Panc1 (cell line): ENCODE results near the gene CDH13. TPM values are rescaled to one million over a fixed set of nuclear protein-coding genes. Genes with fewer than 3 reads are reported as not detected.

Experiments used
- ATAC-seq: fragments of 200-7000 bp; cut with Tn5 transposase; 2 replicates; pipeline ENCODE4 v1.9.1; 2020; ENCODE audit warnings: mild to moderate bottlenecking, moderate library complexity
- BruUV-seq: library from RNA; stranded (reverse); fragments of 400-500 nt; replicated peaks from 2 replicates; lab custom pipeline; 2021; lab: Mats Ljungman, UMichigan
- CTCF ChIA-PET: fragments of 300-600 bp; sonication (Branson Sonifier 250); formaldehyde crosslinking; loops from one replicate; lab custom pipeline; 2022; ENCODE audit warnings: antibody characterized with exemption; lab: Charles Lee
- POLR2A ChIA-PET: fragments of 300-600 bp; sonication (Branson Sonifier 250); formaldehyde crosslinking; loops from one replicate; lab custom pipeline; 2022; ENCODE audit warnings: antibody characterized with exemption; lab: Charles Lee
- DNase-seq: peaks from one replicate; pipeline ENCODE4 v3.0.0-alpha.2; 2010; ENCODE audit warnings: low read depth, low spot score
- H3K27ac ChIP-seq: 2 replicates; pipeline ENCODE4 v1.5.1; 2011; ENCODE audit warnings: mild to moderate bottlenecking, low read length, inconsistent platforms
- H3K27me3 ChIP-seq: fragments of 200-500 bp; sonication (Bioruptor generic); 2 replicates; pipeline ENCODE4 v1.6.0; 2014; ENCODE audit warnings: low read length, inconsistent platforms; ENCODE audit not compliant: control insufficient read depth, insufficient read depth
- H3K36me3 ChIP-seq: fragments of 200-500 bp; sonication (Bioruptor generic); 2 replicates; pipeline ENCODE4 v1.5.1; 2014; ENCODE audit warnings: inconsistent platforms, mild to moderate bottlenecking, low read length, moderate library complexity; ENCODE audit not compliant: control insufficient read depth, insufficient read depth
- H3K4me1 ChIP-seq: 2 replicates; pipeline ENCODE4 v1.5.1; 2011; ENCODE audit warnings: inconsistent platforms, mild to moderate bottlenecking, low read length, moderate library complexity; ENCODE audit not compliant: control insufficient read depth, insufficient read depth
- H3K4me3 ChIP-seq, 2 experiments: 2 replicates each; pipeline ENCODE4 v1.5.1; 2011 to 2012; ENCODE audit warnings: low read depth in 2 of 2, low read length in 2 of 2, mild to moderate bottlenecking in 2 of 2, inconsistent platforms in 1 of 2, moderate library complexity in 1 of 2
- H3K9me3 ChIP-seq: fragments of 200-500 bp; sonication (Bioruptor generic); 2 replicates; pipeline ENCODE4 v1.5.1; 2014; ENCODE audit warnings: low read depth, mild to moderate bottlenecking, inconsistent platforms, low read length, moderate library complexity; ENCODE audit not compliant: control insufficient read depth, insufficient read depth
- CTCF ChIP-seq: fragments of 450-650 bp; IDR thresholded peaks from 2 replicates; pipeline ENCODE4 v1.5.1; 2017; ENCODE audit warnings: mild to moderate bottlenecking
- POLR2AphosphoS5 ChIP-seq: IDR thresholded peaks from 2 replicates; pipeline ENCODE4 v1.6.1; 2012; ENCODE audit warnings: mild to moderate bottlenecking, low read depth, low read length, moderate library complexity
- REST ChIP-seq, 2 experiments: IDR thresholded peaks; 2 replicates each; pipeline ENCODE4 v1.6.1; 2011 to 2012; ENCODE audit warnings: low read depth in 2 of 2, control low read depth in 1 of 2, low read length in 1 of 2, mild to moderate bottlenecking in 1 of 2, moderate library complexity in 1 of 2; ENCODE audit not compliant: insufficient read depth in 1 of 2
- SIN3A ChIP-seq: IDR thresholded peaks from 2 replicates; pipeline ENCODE4 v1.6.1; 2012; ENCODE audit warnings: low read depth, mild to moderate bottlenecking, low read length, moderate library complexity, borderline replicate concordance; ENCODE audit not compliant: insufficient read depth
- TCF7L2 ChIP-seq: IDR thresholded peaks from 2 replicates; pipeline ENCODE4 v1.6.1; 2011; ENCODE audit warnings: mild to moderate bottlenecking, low read depth, low read length, inconsistent platforms
- in situ Hi-C: cut with HindIII; loops from 2 replicates; pipeline ENCODE4 v1.10.0; 2016; ENCODE audit warnings: low sequenced_read_pairs, low pct_unique_long_range_greater_than_20kb
- intact Hi-C: fragments of 100-400 bp; cut with micrococcal nuclease; formaldehyde crosslinking; loops from one replicate; pipeline ENCODE4 v1.10.0; 2022; ENCODE audit not compliant: unreplicated experiment
- total RNA-seq: library from RNA; stranded (reverse); gene quantifications from one replicate; pipeline ENCODE4 v1.2.1, GENCODE V29; 2021; ENCODE audit not compliant: unreplicated experiment

Gene CDH13
- total RNA-seq, 1 experiment from 2014 or later: not detected

GRCh38 chr16:82899006-82899405 lies 272.2 kb downstream of the CDH13 start:
- no peak for TF ChIP-seq TCF7L2
- TF ChIP-seq POLR2AphosphoS5: no peak
- no peak for TF ChIP-seq REST (IDR thresholded peaks at IDR 0.05; ENCODE audit: insufficient read depth in 1 of 2, low read depth in 2 of 2, low read length in 1 of 2)
- no peak for TF ChIP-seq SIN3A
- TF ChIP-seq CTCF: no peak
- BruUV-seq: no TSS peak
- Histone ChIP-seq H3K27me3 (no peaks in the 10 kb centered on the region), H3K27ac (no peak overlapping the region), H3K4me1 (no peaks in the 10 kb centered on the region), H3K9me3 (no peaks in the 10 kb centered on the region), H3K4me3 (no peak overlapping the region), H3K36me3 (no peaks in the 10 kb centered on the region)
- in situ Hi-C loops: no loop called here
- no peak for ATAC-seq
- POLR2A ChIA-PET: no interaction called here
- CTCF ChIA-PET: no interaction called here
- intact Hi-C loops: no loop called here
- no peak for DNase-seq

GRCh38 chr16:82899731-82900450 lies 273.1 kb downstream of the CDH13 start:
- Histone ChIP-seq H3K36me3 (no peaks in the 10 kb centered on the region), H3K27ac (no peak overlapping the region), H3K4me3 (no peak overlapping the region), H3K9me3 (no peaks in the 10 kb centered on the region), H3K27me3 (no peaks in the 10 kb centered on the region), H3K4me1 (no peaks in the 10 kb centered on the region)
- DNase-seq (no peak), ATAC-seq (no peak)
- TF ChIP-seq SIN3A: no peak
- TF ChIP-seq POLR2AphosphoS5: no peak
- TF ChIP-seq REST (IDR thresholded peaks at IDR 0.05; ENCODE audit: insufficient read depth in 1 of 2, low read depth in 2 of 2, low read length in 1 of 2): no peak
- no peak for TF ChIP-seq TCF7L2
- TF ChIP-seq CTCF: no peak
- no TSS peak for BruUV-seq
- ChIA-PET CTCF (no interaction called here), POLR2A (no interaction called here)
- in situ Hi-C loops (no loop called here), intact Hi-C loops (no loop called here)
